ENCODE results near the gene CTNNA3.
"Not testable (repeated sequence)": the region's sequence is repeated elsewhere in the genome, so short reads cannot be mapped to it uniquely, and the experiment has no call there.

The CTNNA3 gene

GRCh38 chr10:67696029-67696428 lies at the start of gene CTNNA3:
CTNNA3 (minus strand) TSS chr10:67696195.
- no peak for DNase-seq (ENCODE audit: low spot score)

GRCh38 chr10:67735430-67735829 lies 39.4 kb upstream of the CTNNA3 start:
- DNase-seq (ENCODE audit: low spot score): no peak

- no peak for DNase-seq (ENCODE audit: low spot score)
These were observed 37.5 kb upstream of the CTNNA3 start for GRCh38 chr10:67733511-67733910.

GRCh38 chr10:67725567-67725966 lies 29.6 kb upstream of the CTNNA3 start:
- no peak for DNase-seq (ENCODE audit: low spot score)

GRCh38 chr10:67723601-67724000 lies 27.6 kb upstream of the CTNNA3 start:
- no peak for DNase-seq (ENCODE audit: low spot score)

GRCh38 chr10:67722113-67722512 lies 26.1 kb upstream of the CTNNA3 start:
- no peak for DNase-seq (ENCODE audit: low spot score)

- DNase-seq (ENCODE audit: low spot score): not testable (repeated sequence)
These were observed 20.5 kb upstream of the CTNNA3 start for GRCh38 chr10:67716455-67716854.

GRCh38 chr10:67705921-67706320 lies 9.9 kb upstream of the CTNNA3 start:
- DNase-seq (ENCODE audit: low spot score): no peak

GRCh38 chr10:67699613-67700270 lies 3.7 kb upstream of the CTNNA3 start:
- not testable (repeated sequence) for DNase-seq (ENCODE audit: low spot score)

GRCh38 chr10:67698164-67698563 lies 2.2 kb upstream of the CTNNA3 start:
- no peak for DNase-seq (ENCODE audit: low spot score)

- peak; percentile 49 for DNase-seq (ENCODE audit: low spot score)
These were observed 1.7 kb upstream of the CTNNA3 start for GRCh38 chr10:67697724-67698131.

- DNase-seq (ENCODE audit: low spot score): no peak
These were observed 684 bp upstream of the CTNNA3 start for GRCh38 chr10:67696679-67697078.

GRCh38 chr10:67695555-67695954 lies 440 bp downstream of the CTNNA3 start:
- no peak for DNase-seq (ENCODE audit: low spot score)

GRCh38 chr10:67691861-67692260 lies 4.1 kb downstream of the CTNNA3 start:
- DNase-seq (ENCODE audit: low spot score): not testable (repeated sequence)

- not testable (repeated sequence) for DNase-seq (ENCODE audit: low spot score)
These were observed 5.5 kb downstream of the CTNNA3 start for GRCh38 chr10:67690540-67690939.

- DNase-seq (ENCODE audit: low spot score): not testable (repeated sequence)
These were observed 11.9 kb downstream of the CTNNA3 start for GRCh38 chr10:67684140-67684539.

- DNase-seq (ENCODE audit: low spot score): no peak
These were observed 17.5 kb downstream of the CTNNA3 start for GRCh38 chr10:67678335-67678974.

- DNase-seq (ENCODE audit: low spot score): no peak
These were observed 19.7 kb downstream of the CTNNA3 start for GRCh38 chr10:67676208-67676825.

- no peak for DNase-seq (ENCODE audit: low spot score)
These were observed 25.6 kb downstream of the CTNNA3 start for GRCh38 chr10:67670401-67670800.

- DNase-seq (ENCODE audit: low spot score): no peak
These were observed 26.0 kb downstream of the CTNNA3 start for GRCh38 chr10:67669978-67670377.

GRCh38 chr10:67668448-67668847 lies 27.5 kb downstream of the CTNNA3 start:
- no peak for DNase-seq (ENCODE audit: low spot score)

GRCh38 chr10:67667035-67667425 lies 29.0 kb downstream of the CTNNA3 start:
- DNase-seq (ENCODE audit: low spot score): no peak

GRCh38 chr10:67666416-67667034 lies 29.5 kb downstream of the CTNNA3 start:
- DNase-seq (ENCODE audit: low spot score): peak; percentile 6
